HCT116 (cell line): ENCODE measurements around the gene PHF13.

Experiments used
- CEBPB ChIP-seq: IDR thresholded peaks from 2 replicates; pipeline ENCODE4 v1.6.1; 2012; ENCODE audit warnings: low read depth
- CTCF ChIP-seq, 3 experiments: fragments of 200-600 bp in 1 of 3; sonication (generic) in 1 of 3; IDR thresholded peaks in 2 of 3; conservative IDR thresholded peaks in 1 of 3; 2 replicates each; pipeline ENCODE4 v1.5.1; 2012 to 2017; ENCODE audit warnings: low read depth in 2 of 3, low read length in 2 of 3, antibody characterized with exemption in 1 of 3, borderline replicate concordance in 1 of 3, control low read depth in 1 of 3, mild to moderate bottlenecking in 1 of 3, mixed read lengths in 1 of 3, mixed run types in 1 of 3, moderate library complexity in 1 of 3; ENCODE audit not compliant: insufficient read depth in 1 of 3
- EGR1 ChIP-seq: IDR thresholded peaks from 2 replicates; pipeline ENCODE4 v1.6.1; 2012; ENCODE audit warnings: low read depth
- EZH2 ChIP-seq: fragments of 200-600 bp; sonication (generic); IDR thresholded peaks from 2 replicates; pipeline ENCODE4 v1.6.1; 2017; ENCODE audit warnings: antibody characterized with exemption, mixed run types
- MAX ChIP-seq: IDR thresholded peaks from 2 replicates; pipeline ENCODE4 v1.6.1; 2012
- POLR2A ChIP-seq: IDR thresholded peaks from 2 replicates; pipeline ENCODE4 v1.7.0; 2011; ENCODE audit warnings: borderline replicate concordance; ENCODE audit not compliant: insufficient read depth, insufficient read length; ENCODE audit errors: extremely low read depth
- POLR2AphosphoS5 ChIP-seq: IDR thresholded peaks from 2 replicates; pipeline ENCODE4 v1.6.1; 2011; ENCODE audit warnings: mild to moderate bottlenecking, low read depth, low read length, moderate library complexity
- RAD21 ChIP-seq: IDR thresholded peaks from 2 replicates; pipeline ENCODE4 v1.6.1; 2012; ENCODE audit warnings: low read depth, mild to moderate bottlenecking
- REST ChIP-seq: IDR thresholded peaks from 2 replicates; pipeline ENCODE4 v1.6.1; 2012; ENCODE audit warnings: low read depth
- SRF ChIP-seq: IDR thresholded peaks from 2 replicates; pipeline ENCODE4 v1.6.1; 2012; ENCODE audit warnings: low read depth
- ZNF274 ChIP-seq: fragments of 200-500 bp; sonication (Bioruptor generic); IDR thresholded peaks from 2 replicates; pipeline ENCODE4 v1.6.1; 2014; ENCODE audit warnings: mild to moderate bottlenecking, low read depth, low read length, inconsistent platforms

DNA sequence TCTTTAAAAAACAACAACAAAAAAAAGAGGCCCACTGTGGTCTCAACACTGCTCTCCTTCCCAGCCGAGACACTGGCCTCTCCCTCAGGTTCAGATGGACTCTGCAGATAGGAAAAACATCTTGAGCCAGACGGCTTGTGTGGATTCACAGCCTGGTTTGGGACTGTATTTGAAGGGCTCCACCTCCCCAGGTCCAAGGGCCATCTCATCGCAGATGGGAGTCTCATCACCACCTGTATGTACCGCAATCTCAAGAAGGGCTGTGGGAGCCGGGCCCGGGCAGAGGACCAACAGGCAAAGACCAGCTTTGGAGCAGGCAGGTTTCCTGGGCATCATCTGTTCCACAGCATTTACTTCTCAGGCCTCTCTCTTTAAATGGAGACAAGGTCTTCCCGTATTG, 23.5 kb upstream of the PHF13 start:
- TF ChIP-seq REST (no peak), SRF (no peak), CTCF (IDR thresholded peaks at IDR 0.05 in 2 of 3, conservative IDR thresholded peaks at IDR 0.05 in 1 of 3; ENCODE audit: borderline replicate concordance in 1 of 3, insufficient read depth in 1 of 3, low read depth in 2 of 3, low read length in 2 of 3) (no peak), ZNF274 (no peak), EZH2 (no peak), MAX (no peak), POLR2AphosphoS5 (no peak), CEBPB (no peak), POLR2A (no peak), RAD21 (no peak), EGR1 (no peak)
